ELF-1 (cell line): ENCODE measurements around the gene ZC3H13.
"Not testable (repeated sequence)": the region's sequence is repeated elsewhere in the genome, so short reads cannot be mapped to it uniquely, and the experiment has no call there.

Experiments
- DNase-seq: peaks from one replicate; pipeline ENCODE4 v3.0.0-alpha.2; 2016; ENCODE audit warnings: low read depth, low spot score

ZC3H13 gene

DNA sequence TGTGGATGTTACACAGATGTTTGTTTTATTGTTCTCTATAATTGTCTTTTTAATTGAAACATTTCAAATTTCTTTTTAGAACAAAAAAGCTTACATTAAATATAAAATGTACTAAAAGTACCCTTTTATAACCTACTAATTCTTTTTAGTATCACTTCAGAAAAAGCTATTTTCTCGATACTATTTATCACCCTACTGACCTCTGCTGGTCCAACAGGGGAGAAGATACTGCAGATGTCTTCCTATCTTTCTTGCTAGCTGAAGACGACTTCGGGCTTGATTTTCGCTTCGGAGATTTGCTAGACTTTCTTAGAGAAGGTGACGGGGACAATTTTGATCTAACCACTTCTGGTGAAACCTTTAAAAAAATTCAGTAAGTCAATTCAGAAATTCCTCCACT lies 42.4 kb downstream of the ZC3H13 start:
- DNase-seq: no peak

DNA sequence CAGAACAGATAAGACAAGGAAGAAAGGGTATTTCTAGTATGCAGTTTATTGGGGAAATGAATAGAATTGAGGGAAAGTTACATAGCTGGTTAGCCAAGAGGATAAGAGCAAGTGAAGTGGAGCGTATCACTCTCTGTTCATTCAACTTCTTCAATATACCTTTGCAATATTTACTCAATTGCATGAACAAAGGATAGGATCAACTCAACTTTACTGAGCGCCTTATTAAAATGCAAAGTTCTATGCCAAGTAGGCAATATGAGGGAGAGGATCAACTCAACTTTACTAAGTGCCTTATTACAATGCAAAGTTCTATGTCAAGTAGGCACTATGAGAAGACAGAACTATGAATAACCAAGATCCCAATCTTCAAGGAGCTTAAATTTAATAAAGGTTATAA lies 43.9 kb downstream of the ZC3H13 start:
- DNase-seq: no peak

DNA sequence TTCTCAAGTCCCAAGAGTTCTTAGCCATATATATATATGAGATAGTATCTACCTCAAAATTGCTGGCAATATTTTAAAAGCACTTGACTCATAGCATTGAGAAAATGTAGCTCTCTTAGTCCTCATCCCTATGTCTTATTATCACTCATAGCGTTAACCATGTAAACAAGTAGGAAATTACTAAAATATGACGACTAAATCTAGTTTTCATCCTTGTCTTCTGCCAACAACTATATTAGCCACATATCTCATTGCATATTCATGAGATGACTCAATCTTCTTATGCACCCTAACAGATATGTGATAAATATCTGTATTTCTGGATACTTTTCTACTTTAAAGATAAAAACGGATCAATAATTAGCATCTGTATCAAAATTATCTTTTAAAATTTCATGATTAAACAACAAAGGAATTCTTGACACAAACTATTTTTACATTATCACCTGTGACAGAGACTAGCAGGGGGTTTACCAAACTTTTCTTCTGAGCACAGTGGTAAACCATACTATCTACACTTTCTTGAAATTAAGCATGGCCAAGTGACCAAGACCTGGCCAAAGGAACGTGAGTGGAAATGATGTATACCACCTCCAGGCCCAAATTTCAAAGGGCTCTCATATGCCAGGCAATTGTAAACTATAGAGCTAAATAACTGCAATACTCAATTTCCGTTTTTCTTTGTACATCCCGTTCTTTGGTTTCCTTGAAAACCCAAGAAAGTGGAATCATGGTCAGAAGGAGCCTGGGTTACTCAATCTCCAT lies 45.7 kb downstream of the ZC3H13 start:
- no peak for DNase-seq

DNA sequence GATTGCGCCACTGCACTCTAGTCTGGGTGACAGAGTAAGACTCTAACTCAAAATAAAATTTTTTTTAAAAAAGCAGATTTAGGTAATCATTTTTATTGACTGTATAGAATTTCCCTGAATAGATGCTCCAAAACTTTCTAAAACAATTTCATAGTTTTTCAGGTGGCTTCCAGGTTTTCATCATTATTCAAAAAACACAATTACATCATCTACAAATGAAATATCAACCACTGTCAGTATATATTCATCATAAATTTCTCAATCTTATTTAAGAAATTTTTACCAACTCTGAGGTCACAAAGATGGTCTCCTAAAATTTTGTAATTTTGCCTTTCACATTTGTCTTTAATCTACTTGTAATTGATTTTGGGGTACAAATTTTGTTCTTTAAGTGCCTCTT lies 48.1 kb downstream of the ZC3H13 start:
- DNase-seq: no peak

DNA sequence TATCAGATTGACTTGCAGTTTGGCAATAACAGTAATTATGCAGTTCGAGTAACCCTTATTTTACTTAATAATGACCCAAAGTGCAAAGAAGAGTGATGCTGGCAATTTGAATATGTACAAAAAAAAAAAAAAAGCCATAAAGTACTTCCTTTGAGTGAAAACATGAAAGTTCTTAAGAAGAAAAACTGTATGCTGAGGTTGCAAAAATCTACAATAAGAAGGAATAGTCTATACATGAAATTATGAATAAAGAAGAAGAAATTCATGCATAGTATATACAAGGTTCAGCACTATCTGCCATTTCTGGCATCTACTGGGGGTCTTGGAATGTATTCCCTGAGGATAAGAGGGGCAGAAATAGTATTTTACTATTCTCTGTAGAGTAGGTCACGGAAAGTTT lies 55.9 kb downstream of the ZC3H13 start:
- DNase-seq: no peak

DNA sequence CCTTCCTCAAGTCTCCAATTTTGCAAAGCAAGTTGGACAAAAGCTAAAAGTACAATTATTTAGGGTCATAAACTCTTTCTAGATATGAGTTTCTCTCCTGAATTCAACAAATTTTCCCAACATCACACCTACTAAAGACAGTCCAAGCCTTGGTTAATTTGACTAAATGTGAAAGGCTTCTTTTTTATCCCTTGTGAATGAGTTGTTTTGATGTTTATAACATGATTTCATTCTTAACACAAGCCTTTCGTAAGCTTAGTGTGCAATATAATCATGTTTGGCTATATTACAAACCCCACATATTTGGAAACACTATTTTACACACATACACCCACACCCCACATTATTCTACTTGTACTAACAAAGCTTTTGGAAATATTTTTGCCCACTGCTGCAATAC lies 57.3 kb downstream of the ZC3H13 start:
- no peak for DNase-seq

DNA sequence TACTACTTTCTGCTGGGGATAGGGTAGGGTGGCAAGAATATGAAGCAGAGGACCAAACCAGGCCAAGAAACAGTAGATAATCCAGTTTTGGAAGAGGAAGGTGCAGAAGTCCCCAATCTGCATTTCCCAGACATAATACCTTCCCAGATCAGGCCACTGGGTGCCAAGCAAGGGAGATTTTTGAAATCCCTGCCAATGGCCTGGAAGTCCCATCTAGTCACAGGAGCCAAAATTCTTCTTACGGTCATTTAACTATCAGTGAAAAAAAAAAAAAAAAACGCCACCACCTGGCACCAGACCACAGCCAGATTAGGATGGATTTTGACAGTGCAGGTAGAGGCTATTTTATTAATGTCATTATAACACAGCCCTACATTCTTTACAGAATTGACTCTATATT lies 57.8 kb downstream of the ZC3H13 start:
- no peak for DNase-seq

DNA sequence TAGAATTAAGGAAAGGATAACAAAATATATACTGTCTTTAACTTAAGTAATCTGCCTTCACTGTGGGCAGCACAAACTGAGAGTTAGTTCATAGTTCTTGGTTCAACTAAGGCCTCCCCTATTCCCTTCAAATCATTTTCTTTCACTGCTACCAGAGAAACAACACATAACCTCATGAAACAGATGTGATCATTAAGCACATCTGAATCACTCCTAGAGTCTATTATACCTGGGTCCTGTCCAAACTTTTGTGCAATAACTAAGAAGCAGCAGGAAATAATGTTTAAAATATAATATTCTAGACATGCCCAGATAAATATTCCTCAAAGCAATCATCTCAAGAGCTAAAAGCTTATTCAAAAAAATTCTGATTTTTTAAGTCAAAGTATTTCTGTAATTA lies 62.9 kb downstream of the ZC3H13 start:
- DNase-seq: no peak

DNA sequence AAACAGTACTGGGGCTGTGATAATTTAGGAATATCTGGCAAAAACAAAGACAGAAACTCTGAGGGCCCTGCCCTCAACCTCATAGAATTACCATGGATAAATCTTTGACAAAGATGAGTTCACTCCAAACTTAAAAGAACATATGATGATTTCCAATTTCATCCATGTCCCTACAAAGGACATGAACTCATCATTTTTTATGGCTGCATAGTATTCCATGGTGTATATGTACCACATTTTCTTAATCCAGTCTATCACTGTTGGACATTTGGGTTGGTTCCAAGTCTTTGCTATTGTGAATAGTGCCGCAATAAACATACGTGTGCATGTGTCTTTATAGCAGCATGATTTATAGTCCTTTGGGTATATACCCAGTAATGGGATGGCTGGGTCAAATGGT lies 71.4 kb downstream of the ZC3H13 start:
- DNase-seq: not testable (repeated sequence)

DNA sequence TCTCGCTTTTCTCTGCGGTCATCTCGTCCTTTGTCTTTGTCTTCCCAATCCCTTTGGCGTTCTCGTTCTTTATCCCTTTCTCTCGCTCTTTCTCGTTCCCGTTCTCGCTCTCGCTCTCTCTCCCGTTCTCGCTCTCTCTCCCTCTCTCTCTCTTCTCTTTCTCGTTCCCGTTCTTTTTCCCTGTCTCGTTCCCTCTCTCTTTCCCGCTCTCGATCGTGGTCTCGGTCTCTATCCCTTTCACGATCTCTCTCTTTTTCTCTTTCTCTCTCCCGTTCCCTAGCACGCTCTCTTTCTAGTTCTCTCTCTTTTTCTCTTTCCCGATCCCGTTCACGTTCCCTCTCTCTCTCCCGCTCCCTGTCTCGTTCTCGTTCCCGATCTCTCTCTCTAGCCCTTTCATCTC lies 77.2 kb downstream of the ZC3H13 start:
- DNase-seq: no peak

DNA sequence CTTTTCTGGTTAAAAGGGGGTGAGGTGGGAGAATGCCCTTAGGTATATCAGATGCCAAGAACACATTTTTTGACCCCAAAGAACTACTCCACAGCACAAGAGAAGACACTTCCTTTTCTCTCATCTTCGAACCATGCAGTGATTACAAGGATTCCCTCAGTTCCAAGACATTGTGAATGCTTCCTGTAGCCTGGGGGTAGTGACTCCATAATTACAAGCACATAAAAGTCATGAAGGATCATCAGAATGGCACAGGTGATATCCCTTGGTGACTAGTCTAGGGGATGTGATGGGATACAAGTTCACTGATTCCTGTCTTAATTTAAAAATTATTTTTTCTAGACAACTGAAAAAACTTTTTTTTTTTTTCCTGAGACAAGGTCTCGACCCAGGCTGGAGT lies 78.0 kb downstream of the ZC3H13 start:
- no peak for DNase-seq

DNA sequence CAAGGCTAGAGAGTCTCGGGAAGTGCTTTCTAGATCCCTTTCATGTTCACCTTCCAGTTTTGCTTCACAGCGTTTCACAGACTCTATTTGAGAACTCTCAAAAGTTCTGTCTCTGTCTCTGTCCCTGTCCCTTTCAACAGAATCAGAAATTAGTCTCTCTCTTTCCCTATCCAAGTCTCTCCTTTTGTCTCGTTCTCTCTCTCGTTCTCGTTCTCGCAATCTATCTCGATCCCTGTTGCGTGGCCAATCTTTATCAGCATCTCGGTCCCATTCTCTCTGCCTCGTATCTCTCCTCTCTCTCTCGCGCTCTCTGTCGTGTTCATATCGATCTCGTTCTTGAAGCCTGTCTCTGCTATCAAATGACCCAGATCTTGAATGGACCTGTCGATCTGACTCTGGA lies 85.0 kb downstream of the ZC3H13 start:
- no peak for DNase-seq

DNA sequence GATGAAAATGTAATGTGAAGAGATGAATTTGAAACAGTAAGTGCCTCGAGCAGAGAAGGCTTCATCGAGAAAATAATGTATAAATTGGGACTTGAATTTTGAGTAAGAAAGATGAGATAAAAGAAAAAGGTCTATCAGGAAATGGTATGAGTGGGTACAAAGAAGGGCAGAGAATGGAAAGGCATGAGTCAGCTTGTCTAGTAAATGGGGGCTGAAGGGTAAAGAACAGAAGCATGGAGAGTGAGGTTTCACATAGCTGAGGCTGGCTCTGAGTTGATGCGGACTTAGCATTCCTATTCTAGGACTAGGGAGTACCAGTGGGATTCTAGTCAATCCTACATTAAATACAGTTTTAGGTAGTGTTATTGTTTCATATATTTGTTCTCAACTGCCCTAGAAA lies 85.8 kb downstream of the ZC3H13 start:
- no peak for DNase-seq

DNA sequence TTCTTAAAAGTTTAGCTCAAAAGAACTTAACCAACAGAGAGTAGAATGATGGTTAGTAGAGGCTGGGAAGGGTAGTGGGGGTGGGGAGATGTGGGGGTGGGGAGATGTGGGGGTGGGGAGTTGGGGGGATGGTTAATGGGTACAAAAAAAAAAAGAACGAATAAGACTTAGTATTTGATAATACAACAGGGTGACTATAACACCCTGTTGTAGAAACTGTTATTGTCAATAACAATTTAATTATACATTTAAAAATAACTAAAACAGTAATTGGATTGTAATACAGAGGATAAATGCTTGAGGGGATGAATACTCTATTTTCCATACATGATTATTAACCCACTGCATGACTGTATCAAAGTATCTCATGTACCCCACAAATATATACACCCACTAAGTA lies 91.1 kb downstream of the ZC3H13 start:
- no peak for DNase-seq

DNA sequence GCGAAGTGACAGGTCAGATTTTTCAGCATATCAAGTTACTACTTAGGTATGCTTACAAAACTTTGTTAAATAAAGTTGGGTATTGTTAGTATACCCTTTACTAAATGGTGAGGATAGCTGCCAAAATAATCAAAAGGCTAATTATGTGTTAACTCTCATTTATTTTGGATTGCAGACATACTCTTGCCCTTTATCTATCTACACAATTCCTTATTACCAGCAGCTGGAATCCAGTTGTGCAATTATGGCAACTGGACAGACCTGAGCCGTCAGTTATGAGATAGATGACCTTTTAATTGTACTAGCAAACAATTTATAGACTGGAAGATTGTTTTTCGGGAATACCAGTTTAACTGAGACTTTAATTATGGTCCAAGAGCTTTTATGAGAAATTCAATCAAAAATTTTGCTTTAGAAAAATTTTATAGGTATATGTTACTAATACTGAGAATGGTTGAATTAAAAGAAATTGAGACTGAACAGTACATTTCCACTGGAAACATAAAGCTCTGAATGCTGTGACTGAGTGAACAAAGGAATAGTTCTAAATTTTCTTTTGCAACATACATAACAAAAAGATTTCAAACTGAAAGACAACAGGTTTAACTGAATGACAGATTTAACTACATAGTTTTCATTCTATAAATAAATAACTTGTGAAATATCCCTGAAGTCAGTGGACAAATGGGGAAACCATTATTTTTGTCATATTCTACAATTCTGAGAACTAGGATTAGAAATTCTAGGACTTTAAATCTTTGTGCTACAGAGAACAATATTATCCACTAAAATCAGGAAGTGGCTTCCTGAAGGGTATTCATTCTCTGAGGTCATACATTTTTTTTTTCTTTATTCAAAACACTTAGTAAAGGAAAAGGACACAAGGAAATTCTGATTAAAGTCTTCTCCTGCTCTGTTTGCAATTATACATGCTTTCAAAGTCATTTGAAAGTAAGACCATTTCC lies 97.4 kb downstream of the ZC3H13 start:
- DNase-seq: no peak

DNA sequence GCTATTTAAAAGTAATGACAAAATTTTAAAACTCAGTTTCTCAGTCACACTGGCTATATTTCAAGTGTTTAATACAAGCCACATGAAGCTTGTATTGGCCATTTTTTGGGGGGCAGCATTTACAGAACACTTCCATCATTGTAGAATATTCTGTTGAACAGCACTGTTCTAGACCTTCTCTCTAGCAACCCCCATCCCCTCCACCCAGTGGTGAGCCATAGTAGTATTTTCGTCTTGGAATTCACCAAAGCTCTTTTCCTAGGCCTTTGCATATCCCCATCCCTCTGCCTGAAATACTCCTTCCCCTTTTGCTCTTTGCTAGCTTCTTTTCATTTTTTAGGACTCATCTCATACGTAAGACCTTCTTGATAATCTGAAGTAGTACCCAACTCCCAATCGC lies 99.5 kb downstream of the ZC3H13 start:
- no peak for DNase-seq

DNA sequence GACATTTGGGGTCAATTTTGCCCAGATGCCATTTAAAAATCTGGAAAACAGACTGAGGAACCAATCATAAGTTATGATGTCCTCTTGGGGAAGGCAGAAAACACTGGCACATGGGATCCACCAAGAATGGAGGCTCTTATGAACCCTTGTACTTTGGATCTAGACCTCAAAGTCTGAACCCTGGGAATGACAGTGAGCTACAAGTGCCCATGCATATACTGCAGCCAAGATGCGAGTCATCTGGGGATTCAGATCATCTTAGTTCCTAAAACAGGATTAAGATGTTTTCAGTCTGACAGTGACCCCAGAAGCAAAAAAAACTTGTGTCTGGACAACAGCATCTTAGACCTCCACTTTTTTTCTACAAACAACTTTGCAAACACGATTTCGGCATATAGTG lies 100.8 kb downstream of the ZC3H13 start:
- no peak for DNase-seq

DNA sequence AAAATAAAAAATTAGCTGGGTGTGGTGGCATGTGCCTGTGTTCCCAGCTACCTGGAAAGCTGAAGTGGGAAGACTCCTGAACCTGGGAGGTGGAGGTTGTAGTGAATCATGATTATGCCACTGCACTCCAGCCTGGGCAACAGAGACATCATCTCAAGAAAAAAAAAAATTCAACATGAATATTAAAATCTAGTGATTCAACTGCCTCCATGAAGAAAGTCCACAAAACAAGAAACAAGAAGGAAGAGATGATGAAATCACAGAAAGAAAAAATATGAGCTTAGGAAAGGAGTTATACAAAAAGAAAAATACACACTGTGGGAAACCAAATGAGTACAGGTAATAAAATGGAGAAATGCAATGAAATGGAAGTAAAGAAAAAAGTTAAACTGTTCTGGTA lies 101.4 kb downstream of the ZC3H13 start:
- no peak for DNase-seq

DNA sequence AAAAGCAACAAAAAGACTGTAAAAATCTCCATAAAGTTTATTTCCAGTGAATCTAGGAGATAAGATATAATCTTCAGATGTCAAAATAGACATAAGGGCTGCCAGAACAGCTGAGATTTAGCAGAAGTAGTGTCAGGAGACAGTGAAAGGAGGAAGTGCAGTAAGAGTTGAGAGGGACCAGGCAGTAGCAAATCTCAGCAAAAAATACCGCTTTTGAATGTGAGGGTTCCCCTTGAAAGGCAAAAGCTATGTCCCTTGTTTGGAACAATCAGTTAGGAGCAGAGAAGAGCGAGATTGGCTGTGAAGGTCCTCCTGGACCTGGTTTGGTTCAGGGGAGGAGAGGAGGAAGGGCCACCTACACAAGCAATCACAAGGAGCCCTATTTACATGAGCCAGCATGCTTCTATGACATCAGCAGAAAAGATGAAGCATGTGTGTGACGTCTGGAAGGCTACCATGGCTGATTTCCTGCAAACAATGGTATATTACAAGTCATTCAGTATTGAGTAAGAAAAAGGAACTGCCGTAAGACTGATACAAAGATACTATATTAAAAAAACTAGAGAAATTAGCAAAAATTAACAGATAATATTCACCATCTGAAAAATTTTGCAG lies 102.1 kb downstream of the ZC3H13 start:
- no peak for DNase-seq

DNA sequence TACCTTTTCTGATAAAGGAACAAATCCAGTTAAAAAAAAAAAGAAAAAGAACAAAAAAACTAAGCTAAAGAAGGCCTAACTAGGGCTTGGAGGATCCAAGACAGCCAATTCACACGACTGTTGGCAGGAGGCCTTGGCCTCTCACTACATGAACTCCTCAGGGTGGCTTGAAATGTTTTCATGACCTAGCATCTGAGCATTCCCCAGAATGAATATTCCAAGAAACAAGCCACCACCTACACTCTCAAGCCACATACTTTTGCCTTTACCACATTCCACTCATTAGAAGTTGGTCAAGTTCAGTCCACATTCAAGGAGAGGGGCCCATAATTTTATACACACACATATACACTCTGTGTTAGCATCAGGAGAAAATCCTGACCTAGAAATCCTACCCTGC lies 103.4 kb downstream of the ZC3H13 start:
- DNase-seq: no peak

DNA sequence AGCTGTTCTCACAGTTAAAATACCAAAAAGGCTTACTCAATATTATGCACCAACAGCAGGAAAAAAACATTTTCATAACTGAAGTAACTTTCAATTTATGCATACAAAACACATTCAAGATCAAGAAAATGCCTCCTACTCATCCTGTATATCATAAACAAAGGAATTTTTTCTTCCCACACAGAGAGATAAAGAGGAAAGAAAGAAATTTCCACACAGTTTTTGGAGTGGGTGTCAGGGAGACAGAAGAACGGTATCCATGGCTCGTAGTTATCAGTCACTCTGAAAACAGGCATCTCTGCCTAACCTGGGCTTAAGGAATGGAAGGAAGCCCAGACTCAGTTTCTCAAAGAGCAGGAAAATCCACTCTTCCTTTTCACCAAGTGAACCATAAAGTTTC lies 108.6 kb downstream of the ZC3H13 start:
- no peak for DNase-seq

DNA sequence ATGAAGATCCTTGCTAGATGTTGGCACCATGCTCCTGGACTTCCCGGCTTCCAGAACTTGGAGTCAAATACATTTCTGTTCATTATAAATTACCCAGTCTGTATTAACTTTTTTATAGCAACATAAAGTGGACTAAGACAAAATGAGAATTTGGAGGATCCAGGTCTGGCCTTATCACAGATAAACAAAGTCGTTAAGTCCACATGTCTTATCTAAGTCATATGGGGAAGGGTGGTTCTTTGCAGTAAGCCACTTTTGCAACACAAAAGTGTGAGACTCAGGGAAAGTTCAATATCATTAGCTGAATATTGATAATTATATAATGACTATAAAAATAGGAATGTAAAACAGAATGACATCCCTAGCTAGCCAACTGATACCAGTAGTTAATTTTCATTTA lies 109.4 kb downstream of the ZC3H13 start:
- DNase-seq: no peak

DNA sequence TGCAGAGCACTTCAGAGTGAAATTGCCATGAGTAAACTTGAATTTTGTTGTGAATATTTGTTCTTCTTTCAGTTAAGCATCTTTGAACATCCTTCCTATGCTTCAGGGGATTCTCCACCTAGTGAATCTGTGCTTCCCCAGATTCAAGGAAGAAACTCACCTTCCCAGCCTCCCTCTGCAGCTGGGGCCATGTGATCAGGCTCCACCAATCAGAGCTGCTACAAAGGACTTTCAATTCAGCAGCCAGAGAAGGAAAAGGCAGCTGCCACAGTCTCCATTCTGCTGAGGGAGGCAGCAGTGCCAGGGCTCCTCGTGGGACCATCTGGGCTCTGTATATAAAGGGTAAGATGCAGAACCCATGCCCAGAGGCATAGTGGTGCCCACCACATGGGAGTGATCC lies 111.3 kb downstream of the ZC3H13 start:
- DNase-seq: no peak
